K562 (cell line): ENCODE results near the gene RSAD1. TPM values are rescaled to one million over a fixed set of nuclear protein-coding genes. Genes with fewer than 3 reads are reported as not detected.
A peak's percentile ranks its signal among the peaks of the same experiment; 100 is the strongest.

Experiments
- CBX8 ChIP-seq: fragments of 200-600 bp; sonication (generic); IDR thresholded peaks from 2 replicates; pipeline ENCODE4 v1.6.1; 2012; ENCODE audit warnings: borderline replicate concordance, mixed run types, low read depth, mild to moderate bottlenecking, moderate library complexity, mixed read lengths, low read length, control low read depth, inconsistent platforms; ENCODE audit not compliant: poor library complexity, severe bottlenecking; ENCODE audit errors: extremely low read depth
- COPS2 ChIP-seq: fragments of 450-650 bp; conservative IDR thresholded peaks from 2 replicates; pipeline ENCODE4 v1.6.1; 2016; ENCODE audit warnings: mild to moderate bottlenecking, moderate library complexity
- CSDE1 ChIP-seq, 2 experiments: fragments of 450-650 bp; IDR thresholded peaks; 2 replicates each; pipeline ENCODE4 v1.6.1; 2016; ENCODE audit warnings: mild to moderate bottlenecking in 1 of 2
- CTBP1 ChIP-seq: fragments of 450-650 bp; IDR thresholded peaks from 2 replicates; pipeline ENCODE4 v1.6.1; 2016; ENCODE audit warnings: borderline replicate concordance
- ELF1 ChIP-seq: fragments of 200-800 bp; sonication (Bioruptor generic); IDR thresholded peaks from 2 replicates; pipeline ENCODE4 v1.6.1; 2016; ENCODE audit warnings: missing genetic modification characterization, missing compliant biosample characterization
- ESRRA ChIP-seq: fragments of 450-650 bp; IDR thresholded peaks from 2 replicates; pipeline ENCODE4 v1.6.1; 2014; ENCODE audit warnings: low read depth, mild to moderate bottlenecking, moderate library complexity, borderline replicate concordance
- FOXK1 ChIP-seq: sonication (generic); formaldehyde crosslinking; IDR thresholded peaks from 2 replicates; pipeline ENCODE4 v1.8.0; 2022; ENCODE audit warnings: missing genetic modification reagents, mild to moderate bottlenecking, borderline replicate concordance
- FUS ChIP-seq: fragments of 200-400 bp; formaldehyde crosslinking; optimal IDR thresholded peaks from 2 replicates; pipeline ENCODE3; 2017; ENCODE audit warnings: low read depth, low read length
- HMG20A ChIP-seq: fragments of 450-650 bp; formaldehyde crosslinking; conservative IDR thresholded peaks from 2 replicates; pipeline ENCODE4 v1.4.0; 2020; ENCODE audit warnings: mild to moderate bottlenecking, mixed read lengths
- ILF3 ChIP-seq: fragments of 450-650 bp; IDR thresholded peaks from 2 replicates; pipeline ENCODE4 v1.6.1; 2018; ENCODE audit warnings: antibody characterized with exemption, mild to moderate bottlenecking, moderate library complexity, borderline replicate concordance
- NBN ChIP-seq: fragments of 450-650 bp; IDR thresholded peaks from 2 replicates; pipeline ENCODE4 v1.6.1; 2016; ENCODE audit warnings: low read depth, mild to moderate bottlenecking
- NR3C1 ChIP-seq: sonication (generic); formaldehyde crosslinking; IDR thresholded peaks from 2 replicates; pipeline ENCODE4 v1.8.1; 2022; ENCODE audit warnings: missing genetic modification reagents
- RBFOX2 ChIP-seq: fragments of 200-400 bp; formaldehyde crosslinking; IDR thresholded peaks from 2 replicates; pipeline ENCODE4 v1.6.1; 2017; ENCODE audit warnings: low read depth, mild to moderate bottlenecking, low read length, moderate library complexity
- polyA plus RNA-seq, 8 experiments: library from polyadenylated mRNA; depleted of rRNA in 4 of 8; stranded (reverse) in 5 of 8; unstranded in 3 of 8; fragments of >200 nt; fragmentation: Nextera tagmentation in 2 of 8; fragmentation: Illumina TruSeq in 1 of 8; extraction: Ambion mirVana in 2 of 8; extraction: Trizol in 1 of 8; gene quantifications; 2 replicates each; pipeline versions ENCODE4 v1.2.1 to v1.2.3, GENCODE V29; 2011 to 2014; ENCODE audit warnings: inconsistent platforms in 1 of 8, missing spikeins in 1 of 8
- total RNA-seq, 7 experiments: library from RNA; depleted of rRNA in 6 of 7; stranded (reverse); fragments of >200 nt in 6 of 7; fragmentation: Illumina TruSeq in 2 of 7; extraction: Trizol in 2 of 7; gene quantifications; 2 replicates each; pipeline versions ENCODE4 v1.2.1 to v1.2.3, GENCODE V29; 2011 to 2021; ENCODE audit warnings: low replicate concordance in 1 of 7
- TF ChIP-seq, protein P1 (sequence below), 2 experiments: fragments of 450-650 bp in 1 of 2; IDR thresholded peaks; 2 replicates each; pipeline ENCODE4 v1.6.1; 2011 to 2017; ENCODE audit warnings: low read depth in 2 of 2, antibody characterized with exemption in 1 of 2, borderline replicate concordance in 1 of 2, low read length in 1 of 2, mild to moderate bottlenecking in 1 of 2, mixed read lengths in 1 of 2; ENCODE audit not compliant: control insufficient read depth in 1 of 2
- TF ChIP-seq, protein P2 (sequence below): conservative IDR thresholded peaks from 2 replicates; pipeline ENCODE4 v1.6.1; 2011; ENCODE audit warnings: low read depth, mild to moderate bottlenecking, low read length; ENCODE audit not compliant: control insufficient read depth
- TF ChIP-seq, protein P3 (sequence below): sonication (generic); formaldehyde crosslinking; IDR thresholded peaks from 2 replicates; pipeline ENCODE4 v1.8.0; 2022; ENCODE audit warnings: mild to moderate bottlenecking, missing genetic modification reagents, borderline replicate concordance
- TF ChIP-seq, protein P4 (sequence below): fragments of 250-450 bp; sonication (Bioruptor Pico); IDR thresholded peaks from 2 replicates; pipeline ENCODE4 v1.5.0; 2021

Gene RSAD1
- total and polyA plus RNA-seq, 9 of the 15 experiments (the other 6 are each of a cell fraction or from before 2014, with no cell fraction given), result 4.5 to 42.5 (median 26.8) TPM

DNA sequence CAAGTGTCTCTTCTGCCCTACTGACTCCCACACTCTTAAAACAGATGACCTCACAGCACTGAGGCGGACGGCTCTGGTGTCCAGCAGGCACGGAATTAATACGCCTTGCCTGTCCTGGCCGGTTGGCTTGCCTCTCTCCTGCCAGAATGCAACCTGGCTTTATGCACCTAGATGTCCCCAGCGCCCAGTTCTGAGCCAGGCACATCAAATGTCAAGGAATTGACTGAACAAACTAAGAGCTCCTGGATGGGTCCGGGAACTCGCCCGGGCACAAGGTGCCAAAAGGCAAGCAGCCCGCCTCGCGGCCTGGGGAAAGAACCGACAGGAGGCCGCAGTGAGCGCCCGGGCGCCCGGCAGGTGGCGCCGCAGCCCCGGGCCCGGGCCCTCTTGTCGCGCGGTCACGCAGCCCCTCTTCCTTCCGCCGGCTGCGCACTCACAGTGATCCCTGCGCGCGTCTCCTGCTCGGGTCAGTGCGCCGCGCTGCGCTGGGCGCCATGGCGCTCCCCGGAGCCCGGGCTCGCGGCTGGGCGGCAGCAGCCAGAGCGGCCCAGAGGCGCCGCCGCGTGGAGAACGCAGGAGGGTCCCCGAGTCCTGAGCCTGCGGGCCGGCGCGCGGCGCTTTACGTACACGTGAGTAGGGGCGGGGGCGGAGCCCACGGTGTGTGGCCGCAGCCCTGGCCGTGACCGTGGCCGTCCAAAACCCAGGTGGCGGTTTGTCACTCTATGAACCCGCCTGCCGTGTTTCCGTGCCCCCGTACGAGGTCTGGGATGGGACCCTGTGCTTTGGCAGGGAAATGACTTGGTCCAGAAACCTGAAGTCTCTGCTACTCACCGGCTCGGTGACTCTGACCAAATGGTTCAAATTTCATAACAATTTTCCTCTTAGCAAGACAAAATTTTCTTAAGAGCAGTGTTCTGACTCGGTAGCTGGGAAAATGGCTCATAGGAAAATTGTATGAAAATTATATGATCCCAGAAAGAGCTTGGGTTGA lies at the start of gene RSAD1 (continued):
- TF ChIP-seq, protein P1, sequence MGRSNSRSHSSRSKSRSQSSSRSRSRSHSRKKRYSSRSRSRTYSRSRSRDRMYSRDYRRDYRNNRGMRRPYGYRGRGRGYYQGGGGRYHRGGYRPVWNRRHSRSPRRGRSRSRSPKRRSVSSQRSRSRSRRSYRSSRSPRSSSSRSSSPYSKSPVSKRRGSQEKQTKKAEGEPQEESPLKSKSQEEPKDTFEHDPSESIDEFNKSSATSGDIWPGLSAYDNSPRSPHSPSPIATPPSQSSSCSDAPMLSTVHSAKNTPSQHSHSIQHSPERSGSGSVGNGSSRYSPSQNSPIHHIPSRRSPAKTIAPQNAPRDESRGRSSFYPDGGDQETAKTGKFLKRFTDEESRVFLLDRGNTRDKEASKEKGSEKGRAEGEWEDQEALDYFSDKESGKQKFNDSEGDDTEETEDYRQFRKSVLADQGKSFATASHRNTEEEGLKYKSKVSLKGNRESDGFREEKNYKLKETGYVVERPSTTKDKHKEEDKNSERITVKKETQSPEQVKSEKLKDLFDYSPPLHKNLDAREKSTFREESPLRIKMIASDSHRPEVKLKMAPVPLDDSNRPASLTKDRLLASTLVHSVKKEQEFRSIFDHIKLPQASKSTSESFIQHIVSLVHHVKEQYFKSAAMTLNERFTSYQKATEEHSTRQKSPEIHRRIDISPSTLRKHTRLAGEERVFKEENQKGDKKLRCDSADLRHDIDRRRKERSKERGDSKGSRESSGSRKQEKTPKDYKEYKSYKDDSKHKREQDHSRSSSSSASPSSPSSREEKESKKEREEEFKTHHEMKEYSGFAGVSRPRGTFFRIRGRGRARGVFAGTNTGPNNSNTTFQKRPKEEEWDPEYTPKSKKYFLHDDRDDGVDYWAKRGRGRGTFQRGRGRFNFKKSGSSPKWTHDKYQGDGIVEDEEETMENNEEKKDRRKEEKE (IDR thresholded peaks at IDR 0.05; ENCODE audit: borderline replicate concordance in 1 of 2, control insufficient read depth in 1 of 2, low read depth in 2 of 2, low read length in 1 of 2), result peak in 1 of 2 experiments; percentile 47; a peak in 1 of 4 replicates
- TF ChIP-seq CSDE1 (IDR thresholded peaks at IDR 0.05) (0 out of 4 replicates have a peak, but pooled peaks of 1 of the 2 experiments have one; percentile 23), NR3C1 (peak; percentile 84), NBN (no peak), FUS (peak; percentile 75), CTBP1 (peak; percentile 99), ELF1 (tag) (peak; percentile 58), COPS2 (no peak), HMG20A (CRISPR knock-in tag) (no peak), ESRRA (peak; percentile 89), CBX8 (no peak), RBFOX2 (peak; percentile 93), ILF3 (peak; percentile 88), FOXK1 (CRISPR knock-in tag) (no peak)
- TF ChIP-seq, protein P2, sequence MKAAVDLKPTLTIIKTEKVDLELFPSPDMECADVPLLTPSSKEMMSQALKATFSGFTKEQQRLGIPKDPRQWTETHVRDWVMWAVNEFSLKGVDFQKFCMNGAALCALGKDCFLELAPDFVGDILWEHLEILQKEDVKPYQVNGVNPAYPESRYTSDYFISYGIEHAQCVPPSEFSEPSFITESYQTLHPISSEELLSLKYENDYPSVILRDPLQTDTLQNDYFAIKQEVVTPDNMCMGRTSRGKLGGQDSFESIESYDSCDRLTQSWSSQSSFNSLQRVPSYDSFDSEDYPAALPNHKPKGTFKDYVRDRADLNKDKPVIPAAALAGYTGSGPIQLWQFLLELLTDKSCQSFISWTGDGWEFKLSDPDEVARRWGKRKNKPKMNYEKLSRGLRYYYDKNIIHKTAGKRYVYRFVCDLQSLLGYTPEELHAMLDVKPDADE, result peak; percentile 88
- TF ChIP-seq, protein P3, sequence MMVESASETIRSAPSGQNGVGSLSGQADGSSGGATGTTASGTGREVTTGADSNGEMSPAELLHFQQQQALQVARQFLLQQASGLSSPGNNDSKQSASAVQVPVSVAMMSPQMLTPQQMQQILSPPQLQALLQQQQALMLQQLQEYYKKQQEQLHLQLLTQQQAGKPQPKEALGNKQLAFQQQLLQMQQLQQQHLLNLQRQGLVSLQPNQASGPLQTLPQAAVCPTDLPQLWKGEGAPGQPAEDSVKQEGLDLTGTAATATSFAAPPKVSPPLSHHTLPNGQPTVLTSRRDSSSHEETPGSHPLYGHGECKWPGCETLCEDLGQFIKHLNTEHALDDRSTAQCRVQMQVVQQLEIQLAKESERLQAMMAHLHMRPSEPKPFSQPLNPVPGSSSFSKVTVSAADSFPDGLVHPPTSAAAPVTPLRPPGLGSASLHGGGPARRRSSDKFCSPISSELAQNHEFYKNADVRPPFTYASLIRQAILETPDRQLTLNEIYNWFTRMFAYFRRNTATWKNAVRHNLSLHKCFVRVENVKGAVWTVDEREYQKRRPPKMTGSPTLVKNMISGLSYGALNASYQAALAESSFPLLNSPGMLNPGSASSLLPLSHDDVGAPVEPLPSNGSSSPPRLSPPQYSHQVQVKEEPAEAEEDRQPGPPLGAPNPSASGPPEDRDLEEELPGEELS, result peak; percentile 84; the same call in 1 of the 2 replicates
- TF ChIP-seq, protein P4, sequence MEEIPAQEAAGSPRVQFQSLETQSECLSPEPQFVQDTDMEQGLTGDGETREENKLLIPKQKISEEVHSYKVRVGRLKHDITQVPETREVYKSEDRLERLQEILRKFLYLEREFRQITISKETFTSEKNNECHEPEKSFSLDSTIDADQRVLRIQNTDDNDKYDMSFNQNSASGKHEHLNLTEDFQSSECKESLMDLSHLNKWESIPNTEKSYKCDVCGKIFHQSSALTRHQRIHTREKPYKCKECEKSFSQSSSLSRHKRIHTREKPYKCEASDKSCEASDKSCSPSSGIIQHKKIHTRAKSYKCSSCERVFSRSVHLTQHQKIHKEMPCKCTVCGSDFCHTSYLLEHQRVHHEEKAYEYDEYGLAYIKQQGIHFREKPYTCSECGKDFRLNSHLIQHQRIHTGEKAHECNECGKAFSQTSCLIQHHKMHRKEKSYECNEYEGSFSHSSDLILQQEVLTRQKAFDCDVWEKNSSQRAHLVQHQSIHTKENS (CRISPR knock-in tag), result no peak
